ENCODE measurements around the gene TCF12. TPM values are rescaled to one million over a fixed set of nuclear protein-coding genes. Genes with fewer than 3 reads are reported as not detected.

The TCF12 gene
- total and polyA plus RNA-seq, 2 donors (not counting 3 experiments of a cell fraction or from before 2014, with no cell fraction given) = 72.1 to 133 TPM

- Histone ChIP-seq H3K4me1 (ENCODE audit: control insufficient read depth, extremely low read depth, insufficient read depth, low read length) (no peaks in the 10 kb centered on the region), H3K9me3 (replicated peaks; ENCODE audit: control insufficient read depth, insufficient read depth, low read length) (no peaks in the 10 kb centered on the region), H3K36me3 (ENCODE audit: control insufficient read depth in 2 of 2, extremely low read depth in 1 of 2, insufficient read depth in 2 of 2, low read length in 2 of 2) (peaks cover 0 to 2% of the 10 kb centered on the region in 2 experiments), H4K20me1 (replicated peaks; ENCODE audit: control insufficient read depth, extremely low read depth, insufficient read depth, low read length) (no peaks in the 10 kb centered on the region), H3K4me3 (replicated peaks in 1 of 3; ENCODE audit: insufficient read depth in 1 of 3, low read depth in 1 of 3, low read length in 3 of 3) (no peak overlapping the region), H3K4me2 (ENCODE audit: insufficient read depth, low read length) (no peak overlapping the region), H3K9me1 (replicated peaks; ENCODE audit: control insufficient read depth, extremely low read depth, insufficient read depth, low read length) (no peaks in the 10 kb centered on the region), H3K79me2 (ENCODE audit: control insufficient read depth, insufficient read depth, low read length) (peaks cover 9% of the 10 kb centered on the region), H3K27ac (ENCODE audit: insufficient read depth, low read depth, low read length) (no peak overlapping the region), H3K27me3 (ENCODE audit: control insufficient read depth in 2 of 2, insufficient read depth in 2 of 2, low read length in 2 of 2) (no peaks in the 10 kb centered on the region), H3K9ac (replicated peaks; ENCODE audit: extremely low read depth, insufficient read depth, low read length) (no peak overlapping the region), H2AFZ (ENCODE audit: low read depth, low read length) (no peak overlapping the region)
- no TSS peak for BruUV-seq (replicated peaks)
- intact Hi-C loops (cut with micrococcal nuclease) = no loop called here
- POLR2A ChIA-PET = no interaction called here
- no peak for DNase-seq (ENCODE audit: low read depth, low spot score)
- TF ChIP-seq POLR2A (IDR thresholded peaks at IDR 0.05; ENCODE audit: low read depth, low read length) = no peak
- TF ChIP-seq CTCF (IDR thresholded peaks at IDR 0.05; ENCODE audit: extremely low read depth in 1 of 2, insufficient read depth in 1 of 2, low read depth in 1 of 2, low read length in 2 of 2) = no peak
- TF ChIP-seq MAX (IDR thresholded peaks at IDR 0.05; ENCODE audit: insufficient read depth, insufficient read length) = no peak
- TF ChIP-seq JUN (IDR thresholded peaks at IDR 0.05; ENCODE audit: borderline replicate concordance, insufficient read depth, insufficient read length, low read depth) = no peak
- TF ChIP-seq GATA2 (IDR thresholded peaks at IDR 0.05; ENCODE audit: insufficient read depth, insufficient read length, low read depth, low read length) = no peak
- no peak for TF ChIP-seq FOS (IDR thresholded peaks at IDR 0.05; ENCODE audit: borderline replicate concordance, insufficient read depth, low read length)
- TF ChIP-seq EZH2 (IDR thresholded peaks at IDR 0.05; ENCODE audit: borderline replicate concordance, low read depth, low read length, severe bottlenecking) = no peak
- TF ChIP-seq POLR2AphosphoS5 (IDR thresholded peaks at IDR 0.05; ENCODE audit: insufficient read depth, low read depth, low read length) = no peak
- FAIRE-seq = no peak
- dilution Hi-C loops (cut with MboI; ENCODE audit: extremely low pct_ligation_motif_present, low sequenced_read_pairs) = no loop called here
- CTCF ChIA-PET = no interaction called here
Measured at GRCh38 chr15:57228395-57228794, 310.0 kb downstream of the TCF12 start.
